ENCODE data around the gene HADHA. TPM values are rescaled to one million over a fixed set of nuclear protein-coding genes. Genes with fewer than 3 reads are reported as not detected.
"Not testable (repeated sequence)": the region's sequence is repeated elsewhere in the genome, so short reads cannot be mapped to it uniquely, and the experiment has no call there.

HADHA gene
- total RNA-seq, 1 donor from 2014 or later, result 162 TPM

- Mint-ChIP-seq H3K9me3 (ENCODE audit: unreplicated experiment) (no peaks in the 10 kb centered on the region), H3K4me1 (ENCODE audit: unreplicated experiment) (peaks cover under 1% of the 10 kb centered on the region), H3K36me3 (ENCODE audit: low read depth, unreplicated experiment) (peaks cover under 1% of the 10 kb centered on the region), H3K27ac (ENCODE audit: unreplicated experiment) (no peak overlapping the region), H3K4me3 (ENCODE audit: unreplicated experiment) (no peak overlapping the region), H3K27me3 (ENCODE audit: unreplicated experiment) (peaks cover 16% of the 10 kb centered on the region)
- no peak for DNase-seq (ENCODE audit: low spot score)
- TF ChIP-seq CTCF (IDR thresholded peaks at IDR 0.05; ENCODE audit: unreplicated experiment), result no peak
Observed at GRCh38 chr2:26169226-26169625, 75.2 kb downstream of the HADHA start.

DNA sequence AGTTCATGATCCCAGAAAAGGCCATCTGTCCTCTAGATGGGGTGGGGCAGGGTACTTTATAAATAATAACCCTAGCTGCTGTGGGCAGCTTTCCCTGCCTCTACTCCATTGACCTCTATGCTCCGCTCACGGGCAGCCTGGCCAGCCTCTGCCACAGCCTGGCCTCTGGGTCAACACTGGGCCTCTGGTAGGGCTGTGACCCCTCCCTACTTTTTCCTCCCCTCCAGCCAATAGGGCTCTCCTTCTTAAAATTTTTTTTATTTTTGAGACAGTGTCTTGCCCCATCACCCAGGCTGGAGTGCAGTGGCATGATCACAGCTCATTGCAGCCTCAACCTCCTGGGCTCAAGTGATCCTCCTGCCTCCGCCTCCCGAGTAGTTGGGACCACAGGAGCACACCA, 75.6 kb downstream of the HADHA start:
- no peaks in the 10 kb centered on the region for H3K9me3 Mint-ChIP-seq (ENCODE audit: unreplicated experiment)
- peaks cover 15% of the 10 kb centered on the region for H3K27me3 Mint-ChIP-seq (ENCODE audit: unreplicated experiment)
- TF ChIP-seq CTCF (IDR thresholded peaks at IDR 0.05; ENCODE audit: unreplicated experiment), result no peak
- no peaks in the 10 kb centered on the region for H3K36me3 Mint-ChIP-seq (ENCODE audit: low read depth, unreplicated experiment)
- DNase-seq (ENCODE audit: low spot score), result no peak
- no peak overlapping the region for H3K27ac Mint-ChIP-seq (ENCODE audit: unreplicated experiment)
- no peaks in the 10 kb centered on the region for H3K4me1 Mint-ChIP-seq (ENCODE audit: unreplicated experiment)
- no peak overlapping the region for H3K4me3 Mint-ChIP-seq (ENCODE audit: unreplicated experiment)

DNA sequence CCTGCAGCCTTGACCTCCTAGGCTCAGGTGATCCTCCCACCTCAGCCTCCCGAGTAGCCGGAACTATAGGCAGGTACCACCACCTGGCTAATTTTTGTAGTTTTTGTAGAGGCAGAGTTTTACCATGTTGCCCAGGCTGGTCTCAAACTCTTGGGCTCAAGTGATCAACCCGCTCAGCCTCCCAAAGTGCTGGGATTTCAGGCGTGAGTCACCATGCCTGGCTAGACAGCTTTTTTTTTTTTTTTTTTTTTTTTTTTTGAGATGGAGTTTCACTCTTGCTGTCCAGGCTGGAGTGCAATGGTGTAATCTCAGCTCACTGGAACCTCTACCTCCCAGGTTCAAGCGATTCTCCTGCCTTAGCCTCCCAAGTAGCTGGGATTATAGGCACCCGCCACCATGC, 77.9 kb downstream of the HADHA start:
- not testable (repeated sequence) for H3K27me3 Mint-ChIP-seq (ENCODE audit: unreplicated experiment); H3K27ac Mint-ChIP-seq (ENCODE audit: unreplicated experiment); H3K4me1 Mint-ChIP-seq (ENCODE audit: unreplicated experiment); H3K36me3 Mint-ChIP-seq (ENCODE audit: low read depth, unreplicated experiment); DNase-seq (ENCODE audit: low spot score); H3K9me3 Mint-ChIP-seq (ENCODE audit: unreplicated experiment); H3K4me3 Mint-ChIP-seq (ENCODE audit: unreplicated experiment)

DNA sequence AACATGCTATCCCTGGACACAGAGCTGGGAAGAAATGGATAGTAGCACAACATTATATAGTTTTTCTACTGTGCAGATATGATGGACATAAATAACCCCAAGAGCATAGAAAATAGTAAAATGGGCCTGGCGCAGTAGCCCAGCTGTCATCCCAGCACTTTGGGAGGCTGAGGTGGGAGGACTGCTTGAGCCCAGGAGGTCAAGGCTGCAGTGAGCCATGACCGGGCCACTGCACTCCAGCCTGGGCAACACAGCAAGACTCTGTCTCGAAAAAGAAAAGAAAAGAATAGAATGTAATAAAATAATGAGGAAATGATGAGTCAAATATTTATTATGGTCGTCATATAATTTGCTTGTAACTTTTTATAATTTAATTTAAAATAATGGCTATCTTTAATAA, 79.0 kb downstream of the HADHA start:
- DNase-seq (ENCODE audit: low spot score), result no peak
- Mint-ChIP-seq H3K36me3 (ENCODE audit: low read depth, unreplicated experiment) (no peaks in the 10 kb centered on the region), H3K27ac (ENCODE audit: unreplicated experiment) (no peak overlapping the region), H3K4me1 (ENCODE audit: unreplicated experiment) (peaks cover under 1% of the 10 kb centered on the region), H3K4me3 (ENCODE audit: unreplicated experiment) (no peak overlapping the region), H3K9me3 (ENCODE audit: unreplicated experiment) (no peaks in the 10 kb centered on the region), H3K27me3 (ENCODE audit: unreplicated experiment) (peaks cover 2% of the 10 kb centered on the region)
- TF ChIP-seq CTCF (IDR thresholded peaks at IDR 0.05; ENCODE audit: unreplicated experiment), result no peak

- Mint-ChIP-seq H3K4me3 (ENCODE audit: unreplicated experiment) (no peak overlapping the region), H3K36me3 (ENCODE audit: low read depth, unreplicated experiment) (no peaks in the 10 kb centered on the region), H3K9me3 (ENCODE audit: unreplicated experiment) (no peaks in the 10 kb centered on the region), H3K27ac (ENCODE audit: unreplicated experiment) (no peak overlapping the region), H3K4me1 (ENCODE audit: unreplicated experiment) (peaks cover 6% of the 10 kb centered on the region), H3K27me3 (ENCODE audit: unreplicated experiment) (peaks cover 2% of the 10 kb centered on the region)
- DNase-seq (ENCODE audit: low spot score), result no peak
- TF ChIP-seq CTCF (IDR thresholded peaks at IDR 0.05; ENCODE audit: unreplicated experiment), result no peak
Observed at GRCh38 chr2:26164641-26165211, 79.7 kb downstream of the HADHA start.

Measured in endothelial cell (in vitro differentiated cells).